ENCODE data around the gene PGAM2. TPM values are rescaled to one million over a fixed set of nuclear protein-coding genes. Genes with fewer than 3 reads are reported as not detected.

PGAM2 gene
- total RNA-seq, 1 donor: not detected

DNA sequence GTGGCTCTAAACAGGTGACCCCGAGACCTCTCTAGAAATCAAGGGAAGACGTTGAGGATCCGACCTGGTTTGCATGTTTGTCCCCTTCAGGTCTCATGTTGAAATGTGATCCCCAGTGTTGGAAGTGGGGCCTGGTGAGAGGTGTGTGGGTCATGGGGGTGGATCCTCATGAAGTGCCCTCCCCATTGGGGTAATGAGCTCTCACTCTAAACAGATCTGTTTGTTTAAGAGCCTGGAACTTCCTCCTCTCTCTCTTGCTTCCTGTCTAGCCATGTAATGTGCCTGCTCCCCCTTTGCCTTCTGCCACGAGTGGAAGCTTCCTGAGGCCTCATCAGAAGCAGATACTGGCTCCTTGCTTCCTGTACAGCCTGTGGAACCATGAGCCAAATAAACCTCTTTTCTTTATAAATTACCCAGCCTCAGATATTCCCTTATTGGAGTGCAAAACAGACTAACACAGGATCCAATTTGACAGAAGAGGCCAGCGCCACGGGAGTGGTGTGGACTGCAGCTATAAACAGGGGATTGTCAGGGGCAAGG, 27.8 kb upstream of the PGAM2 start:
- no peak for DNase-seq (ENCODE audit: low read depth)
- H3K4me3 ChIP-seq (ENCODE audit: low read depth, low read length): no peak overlapping the region
- TF ChIP-seq, protein P1, sequence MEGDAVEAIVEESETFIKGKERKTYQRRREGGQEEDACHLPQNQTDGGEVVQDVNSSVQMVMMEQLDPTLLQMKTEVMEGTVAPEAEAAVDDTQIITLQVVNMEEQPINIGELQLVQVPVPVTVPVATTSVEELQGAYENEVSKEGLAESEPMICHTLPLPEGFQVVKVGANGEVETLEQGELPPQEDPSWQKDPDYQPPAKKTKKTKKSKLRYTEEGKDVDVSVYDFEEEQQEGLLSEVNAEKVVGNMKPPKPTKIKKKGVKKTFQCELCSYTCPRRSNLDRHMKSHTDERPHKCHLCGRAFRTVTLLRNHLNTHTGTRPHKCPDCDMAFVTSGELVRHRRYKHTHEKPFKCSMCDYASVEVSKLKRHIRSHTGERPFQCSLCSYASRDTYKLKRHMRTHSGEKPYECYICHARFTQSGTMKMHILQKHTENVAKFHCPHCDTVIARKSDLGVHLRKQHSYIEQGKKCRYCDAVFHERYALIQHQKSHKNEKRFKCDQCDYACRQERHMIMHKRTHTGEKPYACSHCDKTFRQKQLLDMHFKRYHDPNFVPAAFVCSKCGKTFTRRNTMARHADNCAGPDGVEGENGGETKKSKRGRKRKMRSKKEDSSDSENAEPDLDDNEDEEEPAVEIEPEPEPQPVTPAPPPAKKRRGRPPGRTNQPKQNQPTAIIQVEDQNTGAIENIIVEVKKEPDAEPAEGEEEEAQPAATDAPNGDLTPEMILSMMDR (IDR thresholded peaks at IDR 0.05; ENCODE audit: insufficient read depth, low read length): no peak

DNA sequence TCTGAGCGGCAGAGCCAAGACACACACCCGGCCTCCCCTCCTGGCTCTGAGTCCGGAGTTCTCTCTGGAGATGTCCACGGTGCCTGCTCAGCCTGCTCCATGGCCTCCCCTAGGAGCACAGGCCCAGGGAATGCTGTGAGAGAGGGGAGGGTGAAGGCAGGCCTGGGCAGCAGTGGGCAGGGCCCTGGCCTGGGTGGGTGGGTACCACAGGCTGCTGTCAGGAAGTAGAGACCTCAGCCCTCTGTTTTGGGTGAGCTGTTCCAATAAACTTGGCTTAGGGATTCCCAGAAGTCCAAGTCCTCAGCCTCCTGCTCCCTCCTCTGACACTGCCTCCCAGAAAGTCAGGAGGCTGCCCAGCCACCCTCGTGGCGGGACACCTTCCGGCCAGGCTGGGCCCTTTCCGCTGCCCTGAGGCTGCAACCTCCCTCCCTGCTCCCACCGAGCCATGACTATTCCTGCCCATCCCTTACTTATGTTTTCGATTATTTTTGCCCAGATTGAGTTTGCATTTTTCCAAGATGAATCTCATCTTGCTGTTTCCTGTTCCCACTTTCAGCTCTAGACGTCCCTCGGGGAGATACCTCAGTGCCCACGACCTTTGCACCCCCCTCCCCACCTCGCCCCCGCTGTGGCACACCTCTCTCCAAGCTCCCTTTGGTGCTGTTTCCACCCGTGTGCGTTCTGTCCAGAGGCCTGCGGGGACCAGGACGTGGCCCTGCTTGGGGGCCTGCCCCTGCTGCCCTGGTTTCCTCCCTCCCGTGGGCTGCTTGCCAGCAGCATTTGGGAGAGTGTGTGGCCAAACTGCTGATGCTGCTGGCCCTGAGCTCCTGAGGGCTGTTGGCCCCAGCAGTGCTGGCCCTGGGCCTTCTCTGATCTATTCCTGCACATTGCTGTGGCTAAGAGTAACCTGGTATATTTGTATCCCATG, 22.8 kb upstream of the PGAM2 start:
- DNase-seq (ENCODE audit: low read depth): peak; percentile 97
- TF ChIP-seq, protein P1 (IDR thresholded peaks at IDR 0.05; ENCODE audit: insufficient read depth, low read length): no peak
- peak overlapping the region; percentile 22 for H3K4me3 ChIP-seq (ENCODE audit: low read depth, low read length)

DNA sequence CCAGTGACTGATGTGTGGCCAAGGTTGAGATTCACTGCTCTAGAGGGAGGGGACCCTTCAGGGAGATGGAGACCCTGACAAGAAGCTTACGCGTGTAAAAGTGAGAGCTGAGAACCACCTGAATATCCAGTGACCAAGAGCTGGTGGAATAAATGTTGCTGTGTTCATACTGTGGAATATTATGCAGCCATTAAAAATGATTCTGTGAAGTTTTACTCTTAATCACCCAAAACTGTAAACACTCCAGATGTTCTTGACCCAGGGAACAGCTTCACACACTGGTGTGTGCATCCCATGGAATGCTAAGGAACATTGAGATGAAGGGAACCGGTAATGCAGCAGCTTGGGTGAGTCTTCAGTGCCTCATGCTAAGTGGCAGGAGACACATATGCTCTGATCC, 21.3 kb upstream of the PGAM2 start:
- H3K4me3 ChIP-seq (ENCODE audit: low read depth, low read length): no peak overlapping the region
- DNase-seq (ENCODE audit: low read depth): no peak
- TF ChIP-seq, protein P1 (IDR thresholded peaks at IDR 0.05; ENCODE audit: insufficient read depth, low read length): no peak

DNA sequence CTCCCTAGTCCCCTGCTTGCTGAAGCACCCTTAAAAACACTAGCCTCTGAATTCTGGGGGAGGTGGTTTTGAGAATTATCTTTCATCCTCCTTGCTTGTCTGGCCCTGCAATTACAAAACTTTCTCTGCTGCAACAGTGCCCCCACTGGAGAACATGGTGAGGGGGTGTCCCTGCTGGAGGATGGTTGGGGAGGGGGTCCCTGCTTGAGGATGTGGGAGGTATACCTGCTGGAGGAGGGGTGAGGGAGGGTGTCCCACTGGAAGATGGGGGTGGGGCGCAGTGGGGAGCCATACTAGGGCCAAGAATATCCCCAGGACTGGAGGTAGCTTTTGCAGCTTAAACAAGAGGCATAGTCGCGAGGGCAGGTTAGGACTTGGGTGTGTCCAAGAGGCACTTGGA, 20.2 kb upstream of the PGAM2 start:
- no peak overlapping the region for H3K4me3 ChIP-seq (ENCODE audit: low read depth, low read length)
- no peak for DNase-seq (ENCODE audit: low read depth)
- TF ChIP-seq, protein P1 (IDR thresholded peaks at IDR 0.05; ENCODE audit: insufficient read depth, low read length): peak; percentile 4

DNA sequence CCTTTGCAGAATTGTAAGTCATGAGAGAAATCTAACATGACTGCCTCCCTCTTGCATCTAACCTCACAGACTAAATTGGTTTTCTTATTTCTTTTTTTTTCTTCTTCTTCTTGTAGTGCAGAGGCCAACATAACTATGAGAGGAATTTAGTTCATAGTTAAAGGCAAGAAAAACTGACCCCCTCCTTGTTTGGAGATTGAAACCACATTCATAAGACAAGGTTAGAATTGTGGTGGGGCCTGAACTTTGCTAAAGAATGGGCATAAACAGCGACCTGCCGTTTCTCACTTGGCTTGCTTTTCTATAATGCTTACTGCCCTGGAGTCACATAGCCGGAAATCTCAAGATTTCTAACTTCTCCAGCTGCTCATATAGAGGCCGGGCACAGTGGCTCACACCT, 19.3 kb upstream of the PGAM2 start:
- TF ChIP-seq, protein P1 (IDR thresholded peaks at IDR 0.05; ENCODE audit: insufficient read depth, low read length): no peak
- H3K4me3 ChIP-seq (ENCODE audit: low read depth, low read length): no peak overlapping the region
- peak; percentile 59 for DNase-seq (ENCODE audit: low read depth)

DNA sequence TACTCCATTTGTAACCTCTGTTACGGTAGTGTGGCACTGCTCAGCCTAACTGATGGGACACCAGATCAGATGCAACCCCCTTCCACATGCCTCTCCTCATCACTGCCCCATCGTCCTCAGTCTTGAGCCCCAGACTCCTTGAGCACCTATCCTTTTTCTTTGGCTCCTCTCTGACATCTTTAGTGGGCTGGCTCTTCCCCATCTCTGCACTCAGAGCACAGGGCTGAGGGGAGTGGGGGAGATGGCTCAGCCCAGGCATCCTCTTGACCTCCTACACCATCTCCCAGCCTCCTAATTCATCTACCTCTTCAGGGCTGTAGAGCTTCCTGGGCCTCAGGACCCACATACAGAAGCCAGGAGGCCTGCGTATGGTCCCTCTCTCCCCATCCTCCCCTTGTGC, 18.4 kb upstream of the PGAM2 start:
- H3K4me3 ChIP-seq (ENCODE audit: low read depth, low read length): no peak overlapping the region
- DNase-seq (ENCODE audit: low read depth): no peak
- TF ChIP-seq, protein P1 (IDR thresholded peaks at IDR 0.05; ENCODE audit: insufficient read depth, low read length): no peak

Data from fibroblast of the aortic adventitia (primary cell).